Endothelial cell of hepatic sinusoid (primary cell): ENCODE results near the gene DUS2.
"Not testable (repeated sequence)": the region's sequence is repeated elsewhere in the genome, so short reads cannot be mapped to it uniquely, and the experiment has no call there.

Experiments
- in situ Hi-C: cut with HindIII; loops from 2 replicates; pipeline ENCODE4 v1.10.0; 2017; ENCODE audit warnings: low sequenced_read_pairs

DUS2 gene

GRCh38 chr16:68087688-68088087, 64.6 kb downstream of the DUS2 start:
- in situ Hi-C loops: loop anchor here (5.0 kb wide), 1 partner anchor 60 kb away; no protein-coding TSS in a partner anchor

- in situ Hi-C loops: loop anchor here (5.0 kb wide), 1 partner anchor 59 kb away; no protein-coding TSS in a partner anchor
Observed at GRCh38 chr16:68088130-68088972, 65.3 kb downstream of the DUS2 start.

- in situ Hi-C loops: loop anchor here (5.0 kb wide), 1 partner anchor 58 kb away; no protein-coding TSS in a partner anchor
Observed at GRCh38 chr16:68089067-68089466, 66.0 kb downstream of the DUS2 start.

GRCh38 chr16:68090130-68090529, 67.0 kb downstream of the DUS2 start:
- in situ Hi-C loops: no loop called here

GRCh38 chr16:68090533-68090932, 67.4 kb downstream of the DUS2 start:
- in situ Hi-C loops: no loop called here

- in situ Hi-C loops: no loop called here
Observed at GRCh38 chr16:68091380-68092261, 68.5 kb downstream of the DUS2 start.

- in situ Hi-C loops: not testable (repeated sequence)
Observed at GRCh38 chr16:68092275-68092674, 69.2 kb downstream of the DUS2 start.

- in situ Hi-C loops: no loop called here
Observed at GRCh38 chr16:68093816-68094613, 70.9 kb downstream of the DUS2 start.

GRCh38 chr16:68094614-68094934, 71.5 kb downstream of the DUS2 start:
- in situ Hi-C loops: no loop called here

- in situ Hi-C loops: no loop called here
Observed at GRCh38 chr16:68096491-68096890, 73.4 kb downstream of the DUS2 start.

- in situ Hi-C loops: no loop called here
Observed at GRCh38 chr16:68097088-68097487, 74.0 kb downstream of the DUS2 start.

- in situ Hi-C loops: no loop called here
Observed at GRCh38 chr16:68097895-68098294, 74.8 kb downstream of the DUS2 start.

- in situ Hi-C loops: loop anchor here (25.0 kb wide), 1 partner anchor 112 kb away; no protein-coding TSS in a partner anchor
Observed at GRCh38 chr16:68100488-68100887, 77.4 kb downstream of the DUS2 start.

GRCh38 chr16:68105611-68106010, 82.5 kb downstream of the DUS2 start:
- in situ Hi-C loops: loop anchor here (25.0 kb wide), 1 partner anchor 107 kb away; no protein-coding TSS in a partner anchor

GRCh38 chr16:68107230-68107928, 84.3 kb downstream of the DUS2 start:
- in situ Hi-C loops: loop anchor here (25.0 kb wide), 1 partner anchor 105 kb away; no protein-coding TSS in a partner anchor

GRCh38 chr16:68109156-68109555, 86.1 kb downstream of the DUS2 start:
- in situ Hi-C loops: loop anchor here (25.0 kb wide), 1 partner anchor 103 kb away; no protein-coding TSS in a partner anchor

GRCh38 chr16:68110611-68111010, 87.5 kb downstream of the DUS2 start:
- in situ Hi-C loops: loop anchor here (25.0 kb wide), 1 partner anchor 102 kb away; no protein-coding TSS in a partner anchor

- in situ Hi-C loops: loop anchor here (25.0 kb wide), 1 partner anchor 101 kb away; no protein-coding TSS in a partner anchor
Observed at GRCh38 chr16:68111379-68111778, 88.3 kb downstream of the DUS2 start.

GRCh38 chr16:68113059-68113761, 90.1 kb downstream of the DUS2 start:
- in situ Hi-C loops: loop anchor here (25.0 kb wide), 1 partner anchor 99 kb away; no protein-coding TSS in a partner anchor
